Mucosa of stomach (tissue), 1 donor: Measurements from ENCODE around the gene SLC41A3.

Experiments used
- H3K27me3 ChIP-seq: one replicate; pipeline ENCODE4 v1.7.0; 2013; ENCODE audit warnings: mild to moderate bottlenecking, low read length; ENCODE audit not compliant: control insufficient read depth, insufficient read depth
- H3K36me3 ChIP-seq: one replicate; pipeline ENCODE4 v1.7.0; 2013; ENCODE audit warnings: low read length; ENCODE audit not compliant: control insufficient read depth, insufficient read depth
- H3K4me1 ChIP-seq: one replicate; pipeline ENCODE4 v1.7.0; 2013; ENCODE audit warnings: mild to moderate bottlenecking, low read length; ENCODE audit not compliant: control insufficient read depth, insufficient read depth
- H3K4me3 ChIP-seq: one replicate; pipeline ENCODE4 v1.7.0; 2013; ENCODE audit warnings: low read length
- H3K9ac ChIP-seq: one replicate; pipeline ENCODE4 v1.7.0; 2013; ENCODE audit warnings: mild to moderate bottlenecking, low read length, moderate library complexity
- H3K9me3 ChIP-seq: one replicate; pipeline ENCODE4 v1.7.0; 2013; ENCODE audit warnings: mild to moderate bottlenecking, low read length, moderate library complexity; ENCODE audit not compliant: control insufficient read depth
- donor health status: Pancreatic carcinoma.

Gene SLC41A3

GRCh38 chr3:126024049-126024854 lies 59.7 kb downstream of the SLC41A3 start:
- Histone ChIP-seq H3K9me3 (peaks cover 6% of the 10 kb centered on the region), H3K9ac (no peak overlapping the region), H3K27me3 (no peaks in the 10 kb centered on the region), H3K4me1 (no peaks in the 10 kb centered on the region), H3K4me3 (no peak overlapping the region), H3K36me3 (no peaks in the 10 kb centered on the region)

GRCh38 chr3:126023390-126023789 lies 60.5 kb downstream of the SLC41A3 start:
- Histone ChIP-seq H3K4me1 (no peaks in the 10 kb centered on the region), H3K27me3 (no peaks in the 10 kb centered on the region), H3K4me3 (no peak overlapping the region), H3K9me3 (peaks cover 4% of the 10 kb centered on the region), H3K36me3 (no peaks in the 10 kb centered on the region), H3K9ac (no peak overlapping the region)

- Histone ChIP-seq H3K4me3 (no peak overlapping the region), H3K9ac (no peak overlapping the region), H3K4me1 (no peaks in the 10 kb centered on the region), H3K36me3 (no peaks in the 10 kb centered on the region), H3K27me3 (no peaks in the 10 kb centered on the region), H3K9me3 (no peaks in the 10 kb centered on the region)
These were observed 61.1 kb downstream of the SLC41A3 start for GRCh38 chr3:126022741-126023359.

- no peak overlapping the region for H3K4me3 ChIP-seq
- no peaks in the 10 kb centered on the region for H3K36me3 ChIP-seq
- no peaks in the 10 kb centered on the region for H3K4me1 ChIP-seq
- H3K9ac ChIP-seq: no peak overlapping the region
- H3K27me3 ChIP-seq: no peaks in the 10 kb centered on the region
- no peaks in the 10 kb centered on the region for H3K9me3 ChIP-seq
These were observed 62.2 kb downstream of the SLC41A3 start for GRCh38 chr3:126021702-126022101.

GRCh38 chr3:126021224-126021623 lies 62.7 kb downstream of the SLC41A3 start:
- Histone ChIP-seq H3K4me1 (no peaks in the 10 kb centered on the region), H3K9ac (no peak overlapping the region), H3K36me3 (no peaks in the 10 kb centered on the region), H3K9me3 (no peaks in the 10 kb centered on the region), H3K27me3 (no peaks in the 10 kb centered on the region), H3K4me3 (no peak overlapping the region)

- H3K9ac ChIP-seq: no peak overlapping the region
- no peaks in the 10 kb centered on the region for H3K27me3 ChIP-seq
- H3K36me3 ChIP-seq: no peaks in the 10 kb centered on the region
- no peaks in the 10 kb centered on the region for H3K9me3 ChIP-seq
- H3K4me1 ChIP-seq: no peaks in the 10 kb centered on the region
- H3K4me3 ChIP-seq: no peak overlapping the region
These were observed 64.2 kb downstream of the SLC41A3 start for GRCh38 chr3:126019683-126020082.

- no peaks in the 10 kb centered on the region for H3K9me3 ChIP-seq
- H3K9ac ChIP-seq: no peak overlapping the region
- H3K36me3 ChIP-seq: no peaks in the 10 kb centered on the region
- no peak overlapping the region for H3K4me3 ChIP-seq
- no peaks in the 10 kb centered on the region for H3K27me3 ChIP-seq
- H3K4me1 ChIP-seq: no peaks in the 10 kb centered on the region
These were observed 64.9 kb downstream of the SLC41A3 start for GRCh38 chr3:126018995-126019394.

- Histone ChIP-seq H3K4me3 (no peak overlapping the region), H3K9ac (no peak overlapping the region), H3K4me1 (no peaks in the 10 kb centered on the region), H3K36me3 (no peaks in the 10 kb centered on the region), H3K27me3 (no peaks in the 10 kb centered on the region), H3K9me3 (no peaks in the 10 kb centered on the region)
These were observed 65.4 kb downstream of the SLC41A3 start for GRCh38 chr3:126018545-126018944.

- Histone ChIP-seq H3K9me3 (no peaks in the 10 kb centered on the region), H3K36me3 (no peaks in the 10 kb centered on the region), H3K9ac (no peak overlapping the region), H3K4me3 (no peak overlapping the region), H3K4me1 (no peaks in the 10 kb centered on the region), H3K27me3 (no peaks in the 10 kb centered on the region)
These were observed 66.6 kb downstream of the SLC41A3 start for GRCh38 chr3:126017362-126017761.

- no peaks in the 10 kb centered on the region for H3K9me3 ChIP-seq
- H3K4me3 ChIP-seq: no peak overlapping the region
- H3K4me1 ChIP-seq: no peaks in the 10 kb centered on the region
- H3K36me3 ChIP-seq: no peaks in the 10 kb centered on the region
- H3K27me3 ChIP-seq: no peaks in the 10 kb centered on the region
- no peak overlapping the region for H3K9ac ChIP-seq
These were observed 67.3 kb downstream of the SLC41A3 start for GRCh38 chr3:126016616-126017015.

GRCh38 chr3:126015075-126015474 lies 68.8 kb downstream of the SLC41A3 start:
- Histone ChIP-seq H3K36me3 (no peaks in the 10 kb centered on the region), H3K9me3 (no peaks in the 10 kb centered on the region), H3K27me3 (no peaks in the 10 kb centered on the region), H3K4me1 (no peaks in the 10 kb centered on the region), H3K4me3 (no peak overlapping the region), H3K9ac (no peak overlapping the region)

GRCh38 chr3:126014252-126014651 lies 69.7 kb downstream of the SLC41A3 start:
- no peaks in the 10 kb centered on the region for H3K9me3 ChIP-seq
- H3K9ac ChIP-seq: no peak overlapping the region
- H3K36me3 ChIP-seq: no peaks in the 10 kb centered on the region
- H3K4me3 ChIP-seq: no peak overlapping the region
- H3K27me3 ChIP-seq: no peaks in the 10 kb centered on the region
- H3K4me1 ChIP-seq: no peaks in the 10 kb centered on the region
